HS-27A (cell line): ENCODE data around the gene CLOCK.

Experiments
- DNase-seq: peaks from one replicate; pipeline ENCODE4 v3.0.0-alpha.2; 2012; ENCODE audit warnings: low read depth, missing footprints

CLOCK gene

DNA sequence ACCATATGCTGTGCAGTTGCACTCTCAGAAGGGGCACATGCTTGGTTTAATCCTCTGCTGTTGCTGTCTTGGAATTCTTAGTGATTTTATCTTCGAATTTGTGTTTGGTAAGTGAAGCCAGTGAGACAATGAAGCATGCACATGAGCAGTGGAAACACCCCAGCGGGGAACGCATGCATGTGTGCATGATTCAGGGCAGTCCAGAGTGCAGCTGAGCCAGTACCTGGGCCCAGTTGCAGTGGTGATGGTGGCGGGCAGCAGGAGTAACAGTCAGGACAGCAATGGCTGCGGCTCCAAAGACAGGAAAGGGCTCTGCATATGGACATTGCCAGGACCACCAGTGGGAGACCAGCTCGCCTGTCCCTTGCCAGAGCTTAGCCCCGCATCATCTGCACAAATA lies 165.2 kb downstream of the CLOCK start:
- no peak for DNase-seq

DNA sequence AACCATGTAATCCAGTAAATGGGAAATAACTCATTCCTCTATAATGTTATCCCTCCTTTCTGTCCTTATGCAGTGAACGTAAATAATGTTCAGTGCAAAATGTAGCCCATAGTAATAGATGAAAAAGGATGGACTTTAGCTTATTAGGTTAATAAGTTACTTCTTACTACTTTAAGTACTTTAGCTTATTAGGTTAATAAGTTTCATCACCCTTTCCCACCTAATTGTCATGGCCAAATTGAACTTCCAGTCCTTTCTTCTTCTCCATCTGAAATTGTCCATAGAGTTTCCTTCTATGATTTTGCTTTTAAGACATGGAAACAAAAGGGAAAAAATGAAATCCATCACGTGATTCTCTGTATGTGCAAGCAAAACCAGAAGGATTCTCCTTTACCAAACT lies 166.1 kb downstream of the CLOCK start:
- no peak for DNase-seq

- DNase-seq: no peak
Measured at GRCh38 chr4:55378617-55379467, 167.9 kb downstream of the CLOCK start.
